Measurements from ENCODE around the gene HMG20B.

DNA sequence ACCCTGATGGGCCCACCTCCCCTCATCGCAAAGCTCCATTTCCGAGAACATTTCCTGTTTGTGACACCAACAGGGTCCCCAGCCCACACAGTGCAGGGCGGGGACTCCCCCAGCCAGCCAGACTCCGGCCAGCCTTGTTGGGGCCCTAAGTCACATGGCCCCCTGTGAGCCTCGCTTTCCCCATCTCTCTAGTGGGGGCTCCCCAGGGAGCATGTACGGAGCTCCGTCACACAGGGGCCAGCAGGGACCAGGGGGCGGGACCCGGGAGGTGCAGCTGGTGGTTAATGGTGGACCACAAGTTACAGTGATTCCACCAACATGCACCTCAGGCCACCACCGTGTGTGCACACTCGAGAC lies 32.2 kb downstream of the HMG20B start:
- no peak for TF ChIP-seq RARB (CRISPR knock-in tag; IDR thresholded peaks at IDR 0.05)
- TF ChIP-seq GLIS3 (CRISPR knock-in tag; IDR thresholded peaks at IDR 0.05): no peak
- no peak for TF ChIP-seq TSHZ2 (CRISPR knock-in tag; IDR thresholded peaks at IDR 0.05)
- no peak for TF ChIP-seq ESRRG (CRISPR knock-in tag; IDR thresholded peaks at IDR 0.05)
- TF ChIP-seq ZNF70 (CRISPR knock-in tag; IDR thresholded peaks at IDR 0.05): no peak
- no peak for TF ChIP-seq PATZ1 (CRISPR knock-in tag; IDR thresholded peaks at IDR 0.05; ENCODE audit: borderline replicate concordance)
- TF ChIP-seq BACH2 (CRISPR knock-in tag; IDR thresholded peaks at IDR 0.05; ENCODE audit: borderline replicate concordance): no peak
- TF ChIP-seq ZFP30 (CRISPR knock-in tag; IDR thresholded peaks at IDR 0.05): no peak
- TF ChIP-seq, protein P1, sequence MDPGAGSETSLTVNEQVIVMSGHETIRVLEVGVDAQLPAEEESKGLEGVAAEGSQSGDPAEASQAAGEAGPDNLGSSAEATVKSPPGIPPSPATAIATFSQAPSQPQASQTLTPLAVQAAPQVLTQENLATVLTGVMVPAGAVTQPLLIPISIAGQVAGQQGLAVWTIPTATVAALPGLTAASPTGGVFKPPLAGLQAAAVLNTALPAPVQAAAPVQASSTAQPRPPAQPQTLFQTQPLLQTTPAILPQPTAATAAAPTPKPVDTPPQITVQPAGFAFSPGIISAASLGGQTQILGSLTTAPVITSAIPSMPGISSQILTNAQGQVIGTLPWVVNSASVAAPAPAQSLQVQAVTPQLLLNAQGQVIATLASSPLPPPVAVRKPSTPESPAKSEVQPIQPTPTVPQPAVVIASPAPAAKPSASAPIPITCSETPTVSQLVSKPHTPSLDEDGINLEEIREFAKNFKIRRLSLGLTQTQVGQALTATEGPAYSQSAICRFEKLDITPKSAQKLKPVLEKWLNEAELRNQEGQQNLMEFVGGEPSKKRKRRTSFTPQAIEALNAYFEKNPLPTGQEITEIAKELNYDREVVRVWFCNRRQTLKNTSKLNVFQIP (CRISPR knock-in tag; IDR thresholded peaks at IDR 0.05; ENCODE audit: borderline replicate concordance, low read depth): no peak
- no peak for TF ChIP-seq ARNTL (CRISPR knock-in tag; IDR thresholded peaks at IDR 0.05; ENCODE audit: borderline replicate concordance, low read depth)
- no peak for TF ChIP-seq CREB5 (CRISPR knock-in tag; IDR thresholded peaks at IDR 0.05; ENCODE audit: low read depth)
- TF ChIP-seq CSRNP3 (CRISPR knock-in tag; IDR thresholded peaks at IDR 0.05): no peak
- TF ChIP-seq ZC3H10 (CRISPR knock-in tag; IDR thresholded peaks at IDR 0.05): no peak

All from SK-N-SH treated with all-trans-retinoic acid at 6 μM for 48 hours (cell line).